T-helper 1 cell treated with Interleukin-12 subunit alpha and Interleukin-12 subunit beta and Interleukin-4 antibody, amounts not matched to agents 30 ng/mL and 1 ng/mL, for 36 hours (primary cell): ENCODE data around the gene DNAJB8. TPM values are rescaled to one million over a fixed set of nuclear protein-coding genes. Genes with fewer than 3 reads are reported as not detected.

ENCODE experiments used
- intact Hi-C: fragments of 100-400 bp; cut with micrococcal nuclease; formaldehyde crosslinking; loops from one replicate; pipeline ENCODE4 v1.15.1; 2024
- total RNA-seq: library from RNA; stranded (reverse); gene quantifications from 2 replicates; pipeline ENCODE4 v1.2.3, GENCODE V29; 2022

DNAJB8 gene
- total RNA-seq, 1 donor from 2014 or later = not detected

DNA sequence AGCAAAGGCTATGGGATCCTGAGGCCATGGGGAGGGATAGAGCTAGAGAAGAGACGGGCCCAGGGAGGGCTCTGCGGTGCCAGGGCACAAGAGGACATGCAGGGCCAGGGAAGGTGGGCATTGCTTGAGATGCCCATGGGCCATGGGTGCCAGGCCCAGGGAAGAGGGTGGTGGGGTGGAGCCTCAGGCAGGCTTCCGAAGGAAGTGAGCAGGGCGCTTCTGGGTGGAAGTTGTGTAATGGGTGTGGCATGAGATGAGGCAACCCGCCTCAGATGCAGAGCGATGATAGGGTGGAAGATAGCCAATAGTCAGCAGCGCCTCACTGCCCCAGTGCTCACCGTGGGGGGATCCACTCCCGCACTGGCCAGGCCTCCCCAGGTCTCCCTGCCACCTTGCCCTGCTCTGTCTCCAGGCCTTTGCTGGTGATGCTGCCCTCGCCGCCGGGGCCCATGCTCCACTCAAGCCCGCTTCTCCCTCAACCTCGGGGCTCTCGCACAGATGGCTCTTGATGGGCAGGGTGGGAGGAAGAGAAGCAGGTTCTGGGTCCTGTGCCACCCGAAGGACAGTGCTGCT lies 51.4 kb downstream of the DNAJB8 start:
- intact Hi-C loops = no loop called here

DNA sequence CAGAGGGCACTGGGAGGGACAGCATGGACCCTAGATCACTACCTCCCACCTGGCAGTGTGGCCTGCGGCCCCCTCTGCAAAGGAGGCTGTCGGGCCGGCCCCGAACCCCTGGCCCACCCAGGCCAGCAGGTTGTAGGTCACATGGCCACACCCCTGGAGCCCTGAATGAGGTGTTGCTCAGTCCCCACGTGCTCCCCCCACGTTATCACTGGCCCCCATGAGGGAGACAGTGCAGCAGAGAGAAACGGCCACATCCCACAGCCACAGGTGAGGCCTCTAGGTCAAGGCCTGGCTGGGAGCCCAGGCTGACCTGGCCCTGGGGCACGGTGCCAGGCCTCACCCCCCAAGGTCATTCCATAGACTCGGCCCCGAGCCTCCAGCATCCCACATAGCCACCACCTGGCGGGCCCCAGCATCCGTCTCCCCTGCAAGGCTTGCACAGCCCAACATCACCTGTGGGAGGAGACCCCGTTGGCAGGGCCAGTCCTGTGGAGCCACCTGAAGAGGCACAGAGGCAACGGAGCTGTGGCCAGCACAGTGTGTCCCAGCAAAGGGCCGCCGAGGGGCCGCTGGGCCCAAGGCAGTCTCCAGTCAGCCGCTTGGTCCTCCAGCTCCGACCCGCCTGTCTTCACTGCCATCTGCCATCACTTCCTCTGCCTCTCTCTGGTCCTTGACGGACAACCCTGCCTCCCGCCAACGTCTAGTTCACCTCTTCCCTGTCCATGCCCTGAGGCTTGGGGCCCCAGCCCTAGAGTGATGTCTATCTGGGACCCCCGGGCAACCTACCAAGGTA lies 53.1 kb downstream of the DNAJB8 start:
- intact Hi-C loops = no loop called here

DNA sequence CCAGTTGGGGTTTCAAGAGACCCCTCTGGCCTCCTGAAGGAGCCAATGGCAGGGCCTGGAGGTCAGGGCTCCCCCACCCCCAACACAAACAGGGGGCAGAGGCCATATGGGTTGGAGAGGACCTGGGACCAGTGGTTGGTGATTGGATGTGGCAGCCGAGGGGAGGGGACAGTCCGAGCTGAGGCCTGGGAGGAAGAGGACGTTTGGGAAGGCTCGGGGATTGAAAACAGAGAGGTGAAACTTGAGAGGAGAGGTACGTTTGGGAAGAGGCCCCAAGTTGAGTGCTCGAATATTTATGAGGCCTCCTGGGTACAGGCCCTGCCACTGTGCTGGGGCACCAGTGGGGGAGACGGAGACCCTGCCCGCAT lies 53.7 kb downstream of the DNAJB8 start:
- intact Hi-C loops = no loop called here

Other genes with a start within 250 kb of the DNAJB8 start
- 0.15 and 0.32 TPM in 2 replicates for gene GATA2, start 26.3 kb upstream of the DNAJB8 start, total RNA-seq
- 214 and 219 TPM in 2 replicates for gene RPN1, start 183.9 kb upstream of the DNAJB8 start, total RNA-seq